Suppressor macrophage (primary cell): ENCODE results near the gene R3HCC1L.
"Not testable (repeated sequence)": the region's sequence is repeated elsewhere in the genome, so short reads cannot be mapped to it uniquely, and the experiment has no call there.

Experiments used
- DNase-seq, 4 experiments: peaks; one replicate each; pipeline ENCODE4 v3.0.0-alpha.2; 2020 to 2022

Gene R3HCC1L

DNA sequence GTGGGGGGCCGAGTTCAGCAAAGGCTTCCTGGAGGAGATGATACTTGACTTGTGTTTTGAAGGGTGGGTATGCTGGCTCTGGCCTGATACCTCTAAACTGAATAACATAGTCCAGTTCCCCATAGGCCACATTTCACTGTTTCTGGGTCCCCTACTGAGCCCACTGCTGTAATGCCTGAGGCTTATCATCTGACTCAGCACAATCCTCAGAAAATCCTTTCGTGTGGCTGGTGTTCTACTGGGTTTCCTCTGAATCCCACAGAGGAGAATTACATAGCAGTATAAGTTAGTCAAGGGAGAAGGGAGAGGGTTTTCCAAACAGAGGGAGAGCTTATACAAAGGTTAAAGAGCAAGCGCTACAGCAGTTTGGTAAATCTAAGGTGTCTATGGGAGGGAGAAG, 2.8 kb upstream of the R3HCC1L start:
- DNase-seq: no peak

DNA sequence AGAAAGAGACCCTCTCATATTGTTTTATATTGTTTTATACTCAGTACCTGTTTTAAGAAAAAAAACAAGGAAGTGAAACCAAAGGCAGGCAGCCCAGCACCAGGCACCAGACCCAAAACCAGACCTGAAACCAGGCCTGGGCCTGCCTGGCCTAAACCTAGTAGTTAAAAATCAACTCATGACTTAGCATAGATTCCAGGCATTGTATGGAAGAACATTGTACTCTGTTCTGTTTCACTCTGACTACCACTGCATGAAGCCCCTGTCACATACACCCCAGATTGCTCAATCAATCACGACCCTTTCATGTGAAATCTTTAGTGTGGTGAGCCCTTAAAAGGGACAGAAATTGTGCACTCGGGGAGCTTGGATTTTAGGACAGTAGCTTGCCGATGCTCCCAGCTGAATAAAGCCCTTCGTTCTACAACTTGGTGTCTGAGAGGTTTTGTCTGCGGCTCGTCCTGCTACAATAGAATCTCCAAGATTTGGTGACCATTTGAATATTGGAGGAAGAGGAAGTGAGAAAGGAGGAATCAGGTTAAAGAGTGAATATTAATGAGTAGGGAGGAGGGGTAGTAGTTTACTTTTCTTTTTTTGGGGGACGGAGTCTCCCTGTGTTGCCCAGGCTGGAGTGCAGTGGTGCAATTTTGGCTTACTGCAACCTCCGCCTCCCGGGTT, 1.2 kb upstream of the R3HCC1L start:
- DNase-seq: peak in 1 of 4 experiments; percentile 12

DNA sequence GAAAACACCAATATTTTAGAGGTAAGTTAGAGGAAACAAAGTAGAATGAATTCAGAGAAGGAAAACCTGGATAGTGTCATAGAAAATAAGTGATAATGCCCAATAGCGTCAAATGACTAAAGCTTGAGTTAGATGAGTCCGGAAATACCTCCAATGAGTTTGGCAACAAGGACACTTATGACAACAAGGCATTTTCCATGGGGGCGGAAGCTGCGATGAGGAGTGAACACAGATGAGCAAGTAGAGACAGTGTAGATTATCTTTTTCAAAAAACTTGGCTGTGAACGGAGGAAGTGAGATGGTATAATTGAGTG, 383 bp upstream of the R3HCC1L start:
- peak in 1 of 4 experiments; percentile 7 for DNase-seq

DNA sequence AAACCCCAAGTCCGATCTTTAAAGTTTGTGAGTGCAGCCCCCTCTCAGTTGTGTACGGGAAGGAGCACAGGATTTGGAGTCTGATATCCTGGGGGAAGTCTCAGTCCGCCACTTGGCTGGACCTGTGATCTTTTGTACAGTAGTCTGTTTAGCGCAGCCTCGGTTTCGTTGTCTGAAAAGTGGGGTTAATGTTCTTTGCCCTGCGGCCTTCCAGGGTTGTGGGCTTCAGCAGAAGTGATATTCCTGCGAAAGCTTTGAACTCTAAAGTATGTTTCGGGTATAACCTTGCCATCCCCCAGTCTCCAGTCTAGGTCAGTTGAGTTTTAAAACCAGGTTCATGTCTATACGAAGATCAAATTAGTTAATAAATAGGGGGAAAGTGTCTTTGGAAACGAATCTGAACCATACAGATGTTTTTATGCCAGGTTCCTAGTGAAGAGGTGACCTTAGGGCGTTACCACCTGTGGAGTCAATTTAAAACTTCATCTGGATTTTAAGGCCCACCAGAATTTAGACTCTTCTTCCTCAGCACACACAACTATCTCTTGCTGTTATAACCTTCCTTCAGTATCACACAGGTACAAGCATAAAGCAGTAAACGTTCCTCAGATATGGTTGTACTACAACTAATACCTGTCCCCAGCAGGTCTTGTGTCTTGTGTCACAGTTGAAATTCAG, 904 bp downstream of the R3HCC1L start:
- DNase-seq: no peak

DNA sequence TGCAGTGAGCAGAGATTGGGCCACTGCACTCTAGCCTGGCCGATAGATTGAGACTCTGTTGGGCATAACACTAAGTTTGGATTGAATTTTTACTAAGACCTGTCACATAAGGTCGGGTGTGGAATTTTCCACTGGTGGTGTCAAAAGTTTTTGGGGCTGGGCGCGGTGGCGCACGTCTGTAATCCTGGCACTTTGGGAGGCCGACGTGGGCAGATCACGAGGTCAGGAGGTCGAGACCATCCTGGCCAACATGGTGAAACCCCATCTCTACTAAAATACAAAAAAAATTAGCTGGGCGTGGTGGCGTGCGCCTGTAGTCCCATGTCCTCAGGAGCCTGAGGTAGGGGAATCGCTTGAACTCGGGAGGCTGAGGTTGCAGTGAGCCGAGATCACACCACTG, 2.3 kb downstream of the R3HCC1L start:
- not testable (repeated sequence) for DNase-seq

DNA sequence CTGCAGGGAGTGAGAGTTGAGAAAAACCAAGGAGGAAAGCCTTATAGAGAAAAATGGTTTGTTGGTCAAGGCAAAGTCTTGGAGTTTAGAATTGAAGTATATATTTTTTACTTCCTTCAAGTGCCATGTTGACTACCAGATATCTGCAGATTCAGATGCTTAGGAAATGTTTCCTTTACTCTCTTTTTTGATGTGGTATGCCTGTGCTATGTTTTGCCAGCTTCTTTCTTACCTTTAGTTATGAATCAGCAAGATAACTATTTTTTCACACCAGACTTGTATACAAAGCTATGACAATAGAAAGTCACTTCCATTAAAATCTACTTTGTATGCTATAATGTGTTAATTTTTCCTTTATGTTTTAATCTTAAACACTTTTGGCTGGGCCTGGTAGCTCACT, 3.6 kb downstream of the R3HCC1L start:
- no peak for DNase-seq

DNA sequence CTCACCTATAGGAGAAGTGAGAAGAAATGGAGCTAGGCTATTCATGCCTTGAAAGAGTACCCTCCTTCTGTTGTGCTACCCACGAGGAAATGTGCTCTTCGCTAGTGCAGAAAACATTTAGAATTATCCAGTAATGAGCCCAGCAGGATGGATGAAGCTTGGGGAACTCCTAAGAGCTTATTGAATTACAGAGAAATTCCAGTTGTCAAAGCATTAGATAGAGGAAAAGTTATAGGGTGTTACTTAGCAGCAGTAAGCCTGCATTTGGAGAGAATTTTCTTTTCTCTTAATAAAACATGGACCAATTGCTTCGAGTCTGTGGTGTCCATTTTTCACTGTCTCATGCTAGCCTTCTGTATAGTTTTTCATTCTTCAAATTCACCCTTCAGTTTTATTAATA, 5.0 kb downstream of the R3HCC1L start:
- DNase-seq: no peak

DNA sequence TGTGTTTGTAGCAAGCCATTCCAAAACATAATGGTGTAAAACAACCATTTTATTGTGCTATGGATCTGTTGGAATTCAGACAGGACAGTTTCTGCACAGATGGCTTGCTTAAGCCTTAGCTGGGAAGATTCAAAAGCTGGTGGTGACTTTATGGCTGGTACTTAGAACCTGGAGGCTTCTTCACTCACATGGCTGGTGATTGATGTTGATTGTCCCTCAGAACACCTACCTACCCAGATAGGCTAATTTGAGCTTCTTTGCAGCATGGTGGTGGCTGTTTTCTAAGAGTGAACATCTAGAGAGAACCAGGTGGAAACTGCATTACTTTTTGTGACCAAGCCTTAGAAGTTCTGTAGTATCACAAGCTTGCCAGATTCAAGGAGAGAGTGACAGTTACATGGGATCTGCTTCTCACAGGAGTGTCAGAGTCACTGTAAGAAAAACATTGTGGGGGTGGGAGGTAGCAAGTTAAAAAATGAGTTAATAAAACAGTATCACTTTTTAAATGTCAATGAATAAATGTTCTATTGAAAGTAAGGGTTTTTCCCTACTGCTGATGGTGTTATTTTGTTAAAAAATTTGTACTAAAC, 7.1 kb downstream of the R3HCC1L start:
- DNase-seq: no peak

DNA sequence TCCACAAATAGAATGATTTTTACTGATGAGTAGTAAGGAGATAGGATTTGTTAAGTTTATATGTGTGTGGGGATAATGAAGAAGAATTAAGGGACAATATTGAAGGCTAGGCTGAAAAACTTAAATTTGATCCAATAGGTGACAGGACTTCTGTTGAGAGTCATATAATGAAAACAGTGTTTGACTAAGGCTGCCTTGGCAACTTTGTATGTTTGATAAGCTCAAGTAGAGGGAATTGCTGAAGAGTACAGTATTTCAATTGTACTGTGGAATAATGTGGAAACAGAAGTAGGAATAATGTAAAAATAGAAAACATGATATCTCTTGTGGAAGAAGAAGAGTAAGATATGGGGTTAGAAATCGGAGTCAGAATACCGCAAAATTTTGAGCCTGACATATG, 10.5 kb downstream of the R3HCC1L start:
- no peak for DNase-seq

DNA sequence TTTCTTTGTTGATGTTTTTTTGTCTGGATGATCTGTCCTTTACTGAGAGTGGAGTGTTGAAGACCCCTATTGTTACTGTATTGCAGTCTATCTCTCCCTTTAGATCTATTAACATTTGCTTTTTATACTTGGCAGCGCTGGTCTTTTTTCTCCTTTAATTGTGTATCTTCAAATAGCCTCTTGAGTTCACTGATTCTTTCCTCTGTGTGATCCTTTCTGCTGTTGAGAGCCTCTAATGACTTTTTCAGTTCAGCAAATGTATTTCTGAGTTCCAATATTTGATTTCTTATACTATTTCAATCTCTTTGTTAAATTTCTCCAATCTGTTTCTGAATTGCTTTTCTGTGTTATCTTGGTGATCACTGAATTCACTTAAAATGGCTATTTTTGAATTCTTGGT, 15.4 kb downstream of the R3HCC1L start:
- no peak for DNase-seq

DNA sequence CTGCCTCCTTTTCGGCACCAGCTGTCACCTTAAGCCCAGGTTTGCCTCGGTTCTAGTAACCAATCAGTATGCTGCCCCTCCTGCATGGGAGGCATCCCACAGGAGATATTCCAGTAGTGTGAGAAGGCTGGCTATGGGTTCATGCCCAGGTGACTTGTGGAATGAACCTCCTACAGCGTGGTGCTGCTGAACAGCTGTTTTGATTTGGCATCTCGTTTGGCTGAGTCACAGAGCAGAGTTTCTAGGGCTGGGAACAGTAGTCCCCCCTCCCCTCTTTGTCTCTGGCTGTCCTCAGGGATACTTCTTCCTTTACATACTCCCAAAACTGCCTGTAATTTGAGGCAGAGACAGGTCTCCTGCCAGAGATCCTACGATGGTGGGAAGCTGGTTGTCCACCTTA, 16.1 kb downstream of the R3HCC1L start:
- DNase-seq: no peak

DNA sequence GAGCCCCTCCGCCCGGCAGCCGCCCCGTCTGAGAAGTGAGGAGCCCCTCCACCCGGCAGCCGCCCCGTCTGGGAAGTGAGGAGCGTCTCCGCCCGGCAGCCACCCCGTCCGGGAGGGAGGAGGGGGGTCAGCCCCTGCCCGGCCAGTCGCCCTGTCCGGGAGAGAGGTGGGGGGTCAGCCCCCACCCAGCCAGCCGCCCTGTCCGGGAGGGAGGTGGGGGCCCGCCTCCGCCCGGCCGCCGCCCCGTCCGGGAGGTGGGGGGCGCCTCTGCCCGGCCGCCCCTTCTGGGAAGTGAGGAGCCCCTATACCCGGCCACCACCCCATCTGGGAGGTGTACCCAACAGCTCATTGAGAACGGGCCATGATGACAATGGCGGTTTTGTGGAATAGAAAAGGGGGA, 18.3 kb downstream of the R3HCC1L start:
- DNase-seq: not testable (repeated sequence)

DNA sequence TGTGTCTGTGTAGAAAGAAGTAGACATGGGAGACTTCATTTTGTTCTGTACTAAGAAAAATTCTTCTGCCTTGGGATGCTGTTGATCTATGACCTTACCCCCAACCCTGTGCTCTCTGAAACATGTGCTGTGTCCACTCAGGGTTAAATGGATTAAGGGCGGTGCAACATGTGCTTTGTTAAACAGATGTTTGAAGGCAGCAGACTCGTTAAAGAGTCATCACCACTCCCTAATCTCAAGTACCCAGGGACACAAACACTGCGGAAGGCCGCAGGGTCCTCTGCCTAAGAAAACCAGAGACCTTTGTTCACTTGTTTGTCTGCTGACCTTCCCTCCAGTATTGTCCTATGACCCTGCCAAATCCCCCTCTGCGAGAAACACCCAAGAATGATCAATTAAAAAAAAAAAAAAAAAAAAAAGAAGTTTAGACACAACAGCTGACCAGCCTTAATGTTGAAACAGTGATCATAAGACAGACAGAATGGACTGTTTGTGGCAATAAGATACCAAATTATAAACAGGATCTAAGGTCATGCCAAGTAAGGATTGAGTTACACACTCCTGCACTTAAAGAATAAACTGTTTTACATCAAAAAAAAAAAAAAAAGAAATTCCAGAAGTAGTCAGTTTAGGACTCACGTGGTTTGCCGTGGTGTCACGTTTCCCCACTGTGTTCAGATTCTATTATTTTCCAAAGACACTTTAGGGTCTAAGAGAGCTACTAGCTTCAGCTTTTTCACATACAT, 18.9 kb downstream of the R3HCC1L start:
- peak in 3 of 4 experiments; percentile 10 to 29 (median 11) for DNase-seq

DNA sequence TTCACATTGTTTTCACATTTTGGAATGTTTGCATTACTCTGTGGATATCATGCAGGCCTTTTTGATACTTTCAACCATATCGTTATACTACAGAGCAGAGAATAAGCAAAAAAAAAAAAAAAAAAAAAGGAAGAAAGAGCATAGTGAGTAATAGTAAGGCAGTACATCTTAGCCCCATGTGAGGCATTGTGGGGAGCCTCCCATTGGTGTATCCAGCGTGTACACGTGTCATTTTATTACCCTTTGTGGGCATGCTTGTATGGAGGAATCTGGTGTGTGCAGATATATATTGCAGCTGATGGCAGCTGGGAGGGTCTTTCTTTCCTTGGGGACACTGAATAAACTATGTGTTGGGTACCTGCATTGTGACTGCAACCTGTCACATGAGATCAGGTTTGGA, 19.6 kb downstream of the R3HCC1L start:
- peak; percentile 12 to 52 (median 40) for DNase-seq

DNA sequence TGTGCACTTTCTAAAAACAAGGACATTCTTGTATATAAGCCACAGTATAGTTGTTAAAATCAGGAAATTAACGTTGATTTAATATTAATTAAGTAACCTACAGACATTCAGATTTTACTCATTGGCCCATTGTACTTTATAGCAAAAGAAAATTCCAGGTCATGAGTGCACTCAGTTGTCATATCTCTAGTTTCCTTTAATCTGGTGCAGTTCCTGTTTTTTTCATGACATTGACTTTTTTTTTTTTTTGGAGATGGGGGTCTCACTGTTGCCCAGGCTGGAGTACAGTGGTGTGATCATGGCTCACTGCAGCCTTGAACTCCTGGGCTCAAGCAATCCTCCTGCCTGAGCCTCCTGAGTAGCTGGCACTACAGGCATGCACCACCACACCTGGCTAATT, 24.1 kb downstream of the R3HCC1L start:
- DNase-seq: no peak

DNA sequence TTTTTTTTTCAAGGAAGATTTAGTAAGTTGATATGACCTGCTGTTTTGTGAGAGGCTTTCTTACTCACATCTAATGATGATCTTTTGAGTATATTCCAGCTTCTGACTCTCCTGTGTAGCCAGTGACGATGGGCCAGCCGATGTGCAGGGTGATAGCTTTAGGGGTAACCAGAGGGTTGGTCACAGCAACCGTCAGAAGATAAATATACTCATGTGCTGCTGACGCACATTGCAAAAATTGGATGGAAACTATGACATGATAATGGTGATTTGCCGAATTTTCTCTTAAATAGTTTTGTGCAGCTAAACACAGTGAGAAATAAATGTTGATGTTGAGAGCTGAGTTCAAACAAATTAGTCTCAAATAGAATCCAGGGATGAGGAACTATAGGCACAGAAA, 29.5 kb downstream of the R3HCC1L start:
- DNase-seq: no peak

DNA sequence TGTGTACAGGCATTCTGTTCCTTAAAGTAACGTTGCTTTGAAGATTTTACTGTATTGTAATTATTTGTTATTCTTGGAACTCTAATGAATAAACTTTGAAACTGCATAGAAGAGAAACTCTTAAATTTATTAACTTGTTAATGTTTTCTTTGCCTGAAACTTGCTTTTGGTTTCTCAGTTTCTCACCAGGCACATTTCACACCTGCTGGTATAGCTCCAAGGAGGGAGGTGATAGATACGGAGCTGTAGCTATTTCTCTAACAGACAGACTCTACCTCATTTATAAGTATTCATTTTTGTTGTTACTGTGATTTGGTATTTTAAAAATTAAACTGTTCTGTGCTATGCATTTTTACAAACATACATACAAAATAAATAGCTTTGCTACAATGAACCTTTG, 32.7 kb downstream of the R3HCC1L start:
- no peak for DNase-seq

DNA sequence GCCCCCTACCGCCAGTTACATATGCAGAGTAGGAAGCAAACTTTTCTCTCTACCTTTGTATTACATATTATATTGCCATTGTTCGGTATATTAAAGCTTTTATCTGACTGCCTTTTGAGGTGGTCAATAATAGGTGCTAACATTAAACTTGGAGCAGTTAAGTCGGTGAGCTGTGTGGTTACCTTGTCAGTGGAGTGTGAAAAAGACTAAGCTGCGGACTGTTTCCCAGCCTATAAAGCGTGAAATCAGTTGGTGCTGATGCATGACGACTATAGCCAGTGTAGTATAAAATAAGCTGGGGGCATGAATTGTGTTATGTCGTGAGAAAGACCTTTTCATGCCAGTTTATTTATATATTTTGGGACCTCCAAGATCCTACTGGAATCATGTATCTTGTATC, 33.7 kb downstream of the R3HCC1L start:
- no peak for DNase-seq

DNA sequence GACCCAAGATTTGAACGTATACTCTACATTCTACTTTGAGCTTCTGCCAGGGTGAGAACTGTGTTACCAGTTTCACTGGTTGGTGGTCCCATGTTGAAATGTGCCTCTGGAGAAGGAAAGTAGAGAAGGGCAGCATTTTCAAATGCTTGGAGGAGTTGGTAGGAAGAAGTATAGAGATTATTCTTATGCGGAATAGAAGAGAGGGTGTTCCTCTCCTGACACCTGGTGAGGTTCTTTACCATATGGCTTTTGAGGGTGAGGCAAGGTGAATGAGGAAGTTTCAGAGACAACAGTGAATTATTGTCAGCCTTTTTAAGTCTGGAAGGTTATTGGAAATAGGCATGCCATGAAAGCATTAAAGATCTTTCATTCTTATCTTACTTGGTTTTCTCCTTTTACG, 34.3 kb downstream of the R3HCC1L start:
- no peak for DNase-seq

DNA sequence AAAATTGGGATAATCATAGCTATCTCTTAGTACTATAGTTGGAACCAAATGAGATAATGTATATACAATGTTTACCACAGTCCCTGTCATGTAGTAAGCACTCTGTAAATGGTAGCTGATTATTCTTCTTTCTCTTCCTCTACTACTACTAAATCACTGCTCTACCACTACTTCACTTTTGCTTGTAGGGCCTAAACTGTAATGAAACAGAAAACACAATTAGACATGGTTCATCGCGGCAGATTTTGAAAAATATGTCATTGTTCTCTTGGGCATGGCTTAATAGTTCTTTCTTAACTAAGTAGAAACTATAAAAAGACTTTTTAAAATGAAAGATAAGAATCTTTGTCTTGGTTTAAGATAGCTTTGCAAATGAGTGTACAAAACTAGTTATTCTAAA, 34.9 kb downstream of the R3HCC1L start:
- DNase-seq: no peak

DNA sequence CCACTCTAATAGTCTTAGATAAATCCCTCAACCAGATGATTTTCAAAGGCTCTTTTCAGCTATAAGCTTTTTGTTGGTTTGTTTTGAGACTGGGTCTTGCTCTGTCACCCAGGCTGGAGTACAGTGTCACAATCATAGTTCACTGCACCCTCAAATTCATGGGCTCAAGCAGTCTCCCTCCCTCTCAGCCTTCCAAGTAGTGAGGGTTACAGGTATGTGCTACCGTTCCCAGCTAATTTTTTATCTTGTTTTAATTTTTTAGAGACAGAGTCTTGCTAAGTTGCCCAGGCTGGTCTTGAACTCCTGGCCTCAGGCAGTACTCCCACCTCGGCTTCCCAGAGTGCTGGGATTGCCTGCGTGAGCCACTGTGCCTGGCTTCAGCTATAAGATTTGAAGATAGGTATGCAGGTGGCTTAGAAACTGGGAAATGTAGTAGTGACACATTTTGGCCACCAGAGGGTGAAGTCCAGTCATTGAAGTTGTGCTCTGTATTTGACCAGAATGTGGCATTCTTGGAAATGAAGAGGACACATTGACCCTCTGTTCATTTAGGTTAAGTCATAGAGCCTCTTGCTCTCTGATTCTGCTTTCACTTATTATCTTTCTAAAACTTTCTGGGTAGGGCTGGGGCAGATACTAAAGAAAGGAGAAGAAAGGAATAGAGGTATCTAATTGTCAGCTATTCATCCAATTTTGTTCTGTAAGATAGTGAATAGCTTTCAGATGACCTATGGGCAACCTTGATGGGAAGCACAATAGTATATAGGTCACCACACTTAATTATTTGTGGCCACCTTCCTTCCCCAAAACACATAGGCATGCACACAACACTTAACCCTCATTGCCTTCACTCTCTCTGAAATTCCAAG, 36.0 kb downstream of the R3HCC1L start:
- peak; percentile 37 to 50 (median 40) for DNase-seq

DNA sequence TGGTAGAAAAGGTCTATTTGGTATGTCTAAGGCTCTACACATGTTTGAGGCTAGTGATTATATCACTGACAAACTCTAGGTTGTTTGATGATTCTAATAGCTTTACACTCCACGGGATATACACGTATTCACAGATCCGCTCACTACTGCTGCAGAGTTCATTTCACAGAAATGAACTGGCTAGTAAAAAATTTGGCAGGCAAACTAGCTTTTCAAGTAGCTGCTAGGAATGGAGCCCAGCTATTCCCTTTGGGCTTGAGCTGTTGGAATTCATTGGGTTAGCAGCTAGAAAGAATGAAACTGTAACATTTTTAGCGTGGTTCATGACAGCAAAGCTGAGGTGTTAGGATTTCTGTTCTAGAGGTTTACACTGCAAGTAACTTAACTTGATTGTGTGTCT, 37.6 kb downstream of the R3HCC1L start:
- no peak for DNase-seq

DNA sequence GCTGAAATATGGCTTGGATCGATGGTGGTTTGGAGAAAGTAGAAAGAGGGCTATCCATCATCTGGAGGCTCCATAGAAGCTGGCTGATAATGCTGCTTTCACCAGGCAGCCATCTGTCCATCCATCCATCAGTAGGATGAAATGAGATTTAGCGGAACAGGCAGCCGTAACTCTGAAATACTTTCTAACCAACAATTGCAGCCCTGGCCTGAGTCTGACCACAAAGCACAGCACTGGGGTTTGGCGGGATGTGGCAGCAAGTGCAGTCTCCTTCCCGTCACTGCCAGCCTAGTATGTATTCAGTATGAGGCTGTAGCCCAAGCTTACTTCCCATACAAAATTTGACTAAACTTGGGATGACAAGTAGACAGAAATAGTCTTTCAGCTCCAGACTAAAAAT, 38.0 kb downstream of the R3HCC1L start:
- DNase-seq: no peak
